GM12878 (cell line): Measurements from ENCODE around the gene SERTAD2. TPM values are rescaled to one million over a fixed set of nuclear protein-coding genes. Genes with fewer than 3 reads are reported as not detected.

Source experiments
- CBFB ChIP-seq: IDR thresholded peaks from 2 replicates; pipeline ENCODE4 v1.6.1; 2016; ENCODE audit warnings: antibody characterized with exemption, low read depth
- CREB1 ChIP-seq: IDR thresholded peaks from 2 replicates; pipeline ENCODE4 v1.6.1; 2012; ENCODE audit warnings: low read depth, mild to moderate bottlenecking, inconsistent platforms
- DPF2 ChIP-seq: fragments of 450-650 bp; IDR thresholded peaks from 2 replicates; pipeline ENCODE4 v1.6.1; 2017; ENCODE audit warnings: mild to moderate bottlenecking
- EGR1 ChIP-seq, 2 experiments: IDR thresholded peaks; 1 replicate in 1 of 2; 2 replicates in 1 of 2; pipeline ENCODE4 v1.6.1; 2011 to 2012; ENCODE audit warnings: low read depth in 2 of 2, low read length in 2 of 2, borderline replicate concordance in 1 of 2, mild to moderate bottlenecking in 1 of 2, moderate library complexity in 1 of 2
- ESRRA ChIP-seq: IDR thresholded peaks from 2 replicates; pipeline ENCODE4 v1.6.1; 2012; ENCODE audit warnings: mild to moderate bottlenecking, low read length, improper control_type of control experiment
- EZH2 ChIP-seq: IDR thresholded peaks from 2 replicates; pipeline ENCODE4 v1.6.1; 2012; ENCODE audit warnings: low read depth, mild to moderate bottlenecking, control low read depth, inconsistent platforms, low read length, borderline replicate concordance; ENCODE audit not compliant: control insufficient read depth
- FOS ChIP-seq: IDR thresholded peaks from 3 replicates; pipeline ENCODE4 v1.6.1; 2011; ENCODE audit warnings: borderline replicate concordance; ENCODE audit not compliant: insufficient read length; ENCODE audit errors: extremely low read depth
- GABPA ChIP-seq: IDR thresholded peaks from 2 replicates; pipeline ENCODE4 v1.6.1; 2014; ENCODE audit warnings: antibody characterized with exemption, low read depth, mild to moderate bottlenecking, inconsistent platforms
- HDGF ChIP-seq: fragments of 450-650 bp; IDR thresholded peaks from 2 replicates; pipeline ENCODE4 v1.6.1; 2016; ENCODE audit warnings: antibody characterized with exemption
- KLF5 ChIP-seq: fragments of 450-650 bp; IDR thresholded peaks from 2 replicates; pipeline ENCODE4 v1.6.1; 2014; ENCODE audit warnings: mild to moderate bottlenecking; ENCODE audit not compliant: partially characterized antibody
- MTA2 ChIP-seq: fragments of 450-650 bp; IDR thresholded peaks from 2 replicates; pipeline ENCODE4 v1.6.1; 2016; ENCODE audit warnings: low read depth, mild to moderate bottlenecking, moderate library complexity
- MTA3 ChIP-seq: IDR thresholded peaks from 2 replicates; pipeline ENCODE4 v1.6.1; 2012; ENCODE audit warnings: low read length, inconsistent platforms, borderline replicate concordance
- MXI1 ChIP-seq: fragments of 150-350 bp; IDR thresholded peaks from 2 replicates; pipeline ENCODE4 v1.6.1; 2011; ENCODE audit warnings: low read depth, mild to moderate bottlenecking, inconsistent platforms, low read length, improper control_type of control experiment
- PAX8 ChIP-seq: fragments of 450-650 bp; IDR thresholded peaks from 2 replicates; pipeline ENCODE4 v1.6.1; 2017; ENCODE audit warnings: mild to moderate bottlenecking, moderate library complexity
- POLR2A ChIP-seq: IDR thresholded peaks from 2 replicates; pipeline ENCODE4 v1.6.1; 2011; ENCODE audit warnings: low read depth, mild to moderate bottlenecking, low read length
- POLR2AphosphoS2 ChIP-seq: IDR thresholded peaks from 2 replicates; pipeline ENCODE4 v1.6.1; 2011; ENCODE audit warnings: low read depth, mild to moderate bottlenecking, low read length, improper control_type of control experiment, moderate library complexity
- REST ChIP-seq: IDR thresholded peaks from 2 replicates; pipeline ENCODE4 v1.6.1; 2012; ENCODE audit warnings: mild to moderate bottlenecking, low read depth, low read length
- SUZ12 ChIP-seq: fragments of 200-600 bp; sonication (generic); IDR thresholded peaks from one replicate; pipeline ENCODE4 v1.6.1; 2018; ENCODE audit warnings: antibody characterized with exemption, mild to moderate bottlenecking; ENCODE audit not compliant: unreplicated experiment
- ZSCAN29 ChIP-seq: fragments of 450-650 bp; IDR thresholded peaks from 2 replicates; pipeline ENCODE4 v1.6.1; 2017; ENCODE audit warnings: mild to moderate bottlenecking, moderate library complexity
- polyA plus RNA-seq, 11 experiments: library from polyadenylated mRNA; depleted of rRNA in 4 of 11; unstranded in 6 of 11; stranded (reverse) in 5 of 11; fragments of >200 nt; fragmentation: Nextera tagmentation in 4 of 11; fragmentation: Illumina TruSeq in 1 of 11; extraction: Ambion mirVana in 4 of 11; extraction: Trizol in 1 of 11; gene quantifications; 1 replicate in 1 of 11; 2 replicates in 10 of 11; pipeline versions ENCODE4 v1.2.1 to v1.2.3, GENCODE V29; 2011 to 2016; ENCODE audit warnings: inconsistent platforms in 2 of 11, missing spikeins in 2 of 11, low read depth in 1 of 11
- total RNA-seq, 4 experiments: library from RNA; depleted of rRNA in 3 of 4; stranded (reverse); fragments of >200 nt in 3 of 4; fragmentation: Illumina TruSeq in 1 of 4; extraction: Trizol in 1 of 4; gene quantifications; 2 replicates each; pipeline versions ENCODE4 v1.2.1 to v1.2.3, GENCODE V29; 2013 to 2021
- TF ChIP-seq, protein P1 (sequence below): fragments of 150-350 bp; IDR thresholded peaks from 2 replicates; pipeline ENCODE4 v1.6.1; 2016; ENCODE audit warnings: low read depth, low read length
- TF ChIP-seq, protein P2 (sequence below): fragments of 450-650 bp; IDR thresholded peaks from 2 replicates; pipeline ENCODE4 v1.6.1; 2017; ENCODE audit warnings: mild to moderate bottlenecking, moderate library complexity

The SERTAD2 gene
- total and polyA plus RNA-seq, 10 of the 15 experiments (the other 5 are each of a cell fraction or from before 2014, with no cell fraction given) = 7.9 to 28.7 (median 20.1) TPM

DNA sequence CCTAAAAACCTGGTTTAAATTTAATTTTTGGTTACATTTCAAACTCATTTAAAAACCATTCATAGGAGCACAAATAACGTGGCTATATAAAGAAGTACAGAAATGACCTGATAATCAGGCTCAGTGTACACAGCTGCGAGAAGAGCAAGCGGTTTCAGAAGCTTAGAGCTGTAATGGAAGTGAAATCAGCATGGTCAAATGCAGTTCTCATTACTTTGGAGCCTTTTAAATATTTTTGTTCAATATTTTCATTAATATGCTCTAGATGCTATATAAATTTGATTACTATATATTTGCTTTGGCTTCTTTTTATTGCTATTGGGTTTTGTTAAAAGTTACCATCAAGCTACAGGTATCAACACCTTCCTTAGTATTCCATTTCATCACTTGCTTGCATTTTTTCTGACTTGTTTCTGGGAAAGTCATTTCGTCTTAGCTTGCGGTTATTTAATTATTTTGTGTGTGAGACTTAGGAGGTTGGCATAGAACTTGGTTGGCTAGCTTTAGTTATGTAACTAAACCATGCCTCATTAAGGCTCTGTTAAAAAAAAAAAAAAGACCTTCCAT, 70.9 kb downstream of the SERTAD2 start (continued):
- no peak for TF ChIP-seq SUZ12
- no peak for TF ChIP-seq ESRRA
- TF ChIP-seq EZH2 = no peak
- 0 out of 2 replicates have a peak, but pooled peaks have one; percentile 36 for TF ChIP-seq GABPA
- no peak for TF ChIP-seq REST
- TF ChIP-seq PAX8 = 0 out of 2 replicates have a peak, but pooled peaks have one; percentile 28
- no peak for TF ChIP-seq EGR1 (IDR thresholded peaks at IDR 0.05; ENCODE audit: borderline replicate concordance in 1 of 2, low read depth in 2 of 2, low read length in 2 of 2)
- TF ChIP-seq MTA2 = peak; percentile 98
- TF ChIP-seq MXI1 = peak; percentile 68; the same call in 1 of the 2 replicates
- no peak for TF ChIP-seq POLR2A
- TF ChIP-seq CBFB = 0 out of 2 replicates have a peak, but pooled peaks have one; percentile 27
- no peak for TF ChIP-seq POLR2AphosphoS2
- TF ChIP-seq MTA3 = no peak
- peak; percentile 80 for TF ChIP-seq DPF2
- TF ChIP-seq HDGF = no peak
- no peak for TF ChIP-seq FOS
- TF ChIP-seq ZSCAN29 = peak; percentile 68; the same call in 1 of the 2 replicates
- no peak for TF ChIP-seq CREB1
- no peak for TF ChIP-seq KLF5
- TF ChIP-seq, protein P1, sequence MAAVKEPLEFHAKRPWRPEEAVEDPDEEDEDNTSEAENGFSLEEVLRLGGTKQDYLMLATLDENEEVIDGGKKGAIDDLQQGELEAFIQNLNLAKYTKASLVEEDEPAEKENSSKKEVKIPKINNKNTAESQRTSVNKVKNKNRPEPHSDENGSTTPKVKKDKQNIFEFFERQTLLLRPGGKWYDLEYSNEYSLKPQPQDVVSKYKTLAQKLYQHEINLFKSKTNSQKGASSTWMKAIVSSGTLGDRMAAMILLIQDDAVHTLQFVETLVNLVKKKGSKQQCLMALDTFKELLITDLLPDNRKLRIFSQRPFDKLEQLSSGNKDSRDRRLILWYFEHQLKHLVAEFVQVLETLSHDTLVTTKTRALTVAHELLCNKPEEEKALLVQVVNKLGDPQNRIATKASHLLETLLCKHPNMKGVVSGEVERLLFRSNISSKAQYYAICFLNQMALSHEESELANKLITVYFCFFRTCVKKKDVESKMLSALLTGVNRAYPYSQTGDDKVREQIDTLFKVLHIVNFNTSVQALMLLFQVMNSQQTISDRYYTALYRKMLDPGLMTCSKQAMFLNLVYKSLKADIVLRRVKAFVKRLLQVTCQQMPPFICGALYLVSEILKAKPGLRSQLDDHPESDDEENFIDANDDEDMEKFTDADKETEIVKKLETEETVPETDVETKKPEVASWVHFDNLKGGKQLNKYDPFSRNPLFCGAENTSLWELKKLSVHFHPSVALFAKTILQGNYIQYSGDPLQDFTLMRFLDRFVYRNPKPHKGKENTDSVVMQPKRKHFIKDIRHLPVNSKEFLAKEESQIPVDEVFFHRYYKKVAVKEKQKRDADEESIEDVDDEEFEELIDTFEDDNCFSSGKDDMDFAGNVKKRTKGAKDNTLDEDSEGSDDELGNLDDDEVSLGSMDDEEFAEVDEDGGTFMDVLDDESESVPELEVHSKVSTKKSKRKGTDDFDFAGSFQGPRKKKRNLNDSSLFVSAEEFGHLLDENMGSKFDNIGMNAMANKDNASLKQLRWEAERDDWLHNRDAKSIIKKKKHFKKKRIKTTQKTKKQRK = no peak
- TF ChIP-seq, protein P2, sequence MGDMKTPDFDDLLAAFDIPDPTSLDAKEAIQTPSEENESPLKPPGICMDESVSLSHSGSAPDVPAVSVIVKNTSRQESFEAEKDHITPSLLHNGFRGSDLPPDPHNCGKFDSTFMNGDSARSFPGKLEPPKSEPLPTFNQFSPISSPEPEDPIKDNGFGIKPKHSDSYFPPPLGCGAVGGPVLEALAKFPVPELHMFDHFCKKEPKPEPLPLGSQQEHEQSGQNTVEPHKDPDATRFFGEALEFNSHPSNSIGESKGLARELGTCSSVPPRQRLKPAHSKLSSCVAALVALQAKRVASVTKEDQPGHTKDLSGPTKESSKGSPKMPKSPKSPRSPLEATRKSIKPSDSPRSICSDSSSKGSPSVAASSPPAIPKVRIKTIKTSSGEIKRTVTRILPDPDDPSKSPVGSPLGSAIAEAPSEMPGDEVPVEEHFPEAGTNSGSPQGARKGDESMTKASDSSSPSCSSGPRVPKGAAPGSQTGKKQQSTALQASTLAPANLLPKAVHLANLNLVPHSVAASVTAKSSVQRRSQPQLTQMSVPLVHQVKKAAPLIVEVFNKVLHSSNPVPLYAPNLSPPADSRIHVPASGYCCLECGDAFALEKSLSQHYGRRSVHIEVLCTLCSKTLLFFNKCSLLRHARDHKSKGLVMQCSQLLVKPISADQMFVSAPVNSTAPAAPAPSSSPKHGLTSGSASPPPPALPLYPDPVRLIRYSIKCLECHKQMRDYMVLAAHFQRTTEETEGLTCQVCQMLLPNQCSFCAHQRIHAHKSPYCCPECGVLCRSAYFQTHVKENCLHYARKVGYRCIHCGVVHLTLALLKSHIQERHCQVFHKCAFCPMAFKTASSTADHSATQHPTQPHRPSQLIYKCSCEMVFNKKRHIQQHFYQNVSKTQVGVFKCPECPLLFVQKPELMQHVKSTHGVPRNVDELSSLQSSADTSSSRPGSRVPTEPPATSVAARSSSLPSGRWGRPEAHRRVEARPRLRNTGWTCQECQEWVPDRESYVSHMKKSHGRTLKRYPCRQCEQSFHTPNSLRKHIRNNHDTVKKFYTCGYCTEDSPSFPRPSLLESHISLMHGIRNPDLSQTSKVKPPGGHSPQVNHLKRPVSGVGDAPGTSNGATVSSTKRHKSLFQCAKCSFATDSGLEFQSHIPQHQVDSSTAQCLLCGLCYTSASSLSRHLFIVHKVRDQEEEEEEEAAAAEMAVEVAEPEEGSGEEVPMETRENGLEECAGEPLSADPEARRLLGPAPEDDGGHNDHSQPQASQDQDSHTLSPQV = no peak
